ENCODE measurements around the gene MAP4.

Gene MAP4

GRCh38 chr3:47896736-47897135 lies 119.5 kb downstream of the MAP4 start:
- Histone ChIP-seq H2BK12ac (ENCODE audit: low read length) (no peak overlapping the region), H3K4ac (ENCODE audit: low read depth, low read length) (no peak overlapping the region), H2BK5ac (ENCODE audit: low read depth, low read length, poor library complexity) (no peak overlapping the region), H3K9me3 (ENCODE audit: insufficient read depth, low read depth, low read length) (no peaks in the 10 kb centered on the region), H2AK5ac (ENCODE audit: low read length) (no peak overlapping the region), H3K27ac (ENCODE audit: low read depth, low read length) (no peak overlapping the region), H3K9ac (ENCODE audit: low read length) (no peak overlapping the region), H4K8ac (ENCODE audit: low read depth, low read length) (no peak overlapping the region), H3K36me3 (ENCODE audit: control insufficient read depth in 1 of 2, insufficient read depth in 2 of 2, low read length in 2 of 2) (peaks cover 13 to 17% of the 10 kb centered on the region in 2 experiments), H4K91ac (ENCODE audit: low read depth, low read length) (no peak overlapping the region), H4K12ac (ENCODE audit: low read depth, low read length) (no peak overlapping the region), H3K18ac (ENCODE audit: low read length) (no peak overlapping the region), H3K4me3 (ENCODE audit: low read depth, low read length) (no peak overlapping the region), H2BK120ac (ENCODE audit: insufficient read depth, low read length, poor library complexity) (no peak overlapping the region), H3K79me2 (ENCODE audit: control insufficient read depth, insufficient read depth, low read length, poor library complexity) (no peaks in the 10 kb centered on the region), H3K27me3 (ENCODE audit: insufficient read depth, low read length) (no peaks in the 10 kb centered on the region), H3K23ac (ENCODE audit: low read length) (no peak overlapping the region), H3K79me1 (ENCODE audit: low read length) (no peaks in the 10 kb centered on the region), H2AFZ (ENCODE audit: insufficient read depth, low read length, poor library complexity) (no peak overlapping the region), H3K14ac (ENCODE audit: low read length) (no peak overlapping the region), H3K4me2 (ENCODE audit: low read length) (no peak overlapping the region), H3K4me1 (ENCODE audit: control insufficient read depth in 1 of 2, insufficient read depth in 2 of 2, low read length in 2 of 2) (peaks cover 0 to 4% of the 10 kb centered on the region in 2 experiments)
- DNase-seq: no peak
- WGBS (ENCODE audit: extremely low coverage, insufficient coverage, insufficient read length): no CpG with 5 or more reads among the region's 3 CpGs

- Histone ChIP-seq H3K4me3 (ENCODE audit: low read depth, low read length) (no peak overlapping the region), H3K36me3 (ENCODE audit: control insufficient read depth in 1 of 2, insufficient read depth in 2 of 2, low read length in 2 of 2) (peaks cover 18 to 27% of the 10 kb centered on the region in 2 experiments), H4K91ac (ENCODE audit: low read depth, low read length) (no peak overlapping the region), H3K27me3 (ENCODE audit: insufficient read depth, low read length) (no peaks in the 10 kb centered on the region), H3K14ac (ENCODE audit: low read length) (no peak overlapping the region), H3K4ac (ENCODE audit: low read depth, low read length) (no peak overlapping the region), H2AFZ (ENCODE audit: insufficient read depth, low read length, poor library complexity) (no peak overlapping the region), H3K4me1 (ENCODE audit: control insufficient read depth in 1 of 2, insufficient read depth in 2 of 2, low read length in 2 of 2) (peaks cover 0 to 4% of the 10 kb centered on the region in 2 experiments), H3K27ac (ENCODE audit: low read depth, low read length) (no peak overlapping the region), H2BK5ac (ENCODE audit: low read depth, low read length, poor library complexity) (no peak overlapping the region), H4K8ac (ENCODE audit: low read depth, low read length) (no peak overlapping the region), H3K18ac (ENCODE audit: low read length) (no peak overlapping the region), H4K12ac (ENCODE audit: low read depth, low read length) (no peak overlapping the region), H3K9me3 (ENCODE audit: insufficient read depth, low read depth, low read length) (no peaks in the 10 kb centered on the region), H3K79me1 (ENCODE audit: low read length) (no peaks in the 10 kb centered on the region), H2AK5ac (ENCODE audit: low read length) (no peak overlapping the region), H3K4me2 (ENCODE audit: low read length) (no peak overlapping the region), H3K23ac (ENCODE audit: low read length) (no peak overlapping the region), H2BK12ac (ENCODE audit: low read length) (no peak overlapping the region), H2BK120ac (ENCODE audit: insufficient read depth, low read length, poor library complexity) (no peak overlapping the region), H3K79me2 (ENCODE audit: control insufficient read depth, insufficient read depth, low read length, poor library complexity) (no peaks in the 10 kb centered on the region), H3K9ac (ENCODE audit: low read length) (no peak overlapping the region)
- WGBS (ENCODE audit: extremely low coverage, insufficient coverage, insufficient read length): no CpG with 5 or more reads among the region's 3 CpGs
- no peak for DNase-seq
Measured at GRCh38 chr3:47895241-47895640, 121.0 kb downstream of the MAP4 start.

DNA sequence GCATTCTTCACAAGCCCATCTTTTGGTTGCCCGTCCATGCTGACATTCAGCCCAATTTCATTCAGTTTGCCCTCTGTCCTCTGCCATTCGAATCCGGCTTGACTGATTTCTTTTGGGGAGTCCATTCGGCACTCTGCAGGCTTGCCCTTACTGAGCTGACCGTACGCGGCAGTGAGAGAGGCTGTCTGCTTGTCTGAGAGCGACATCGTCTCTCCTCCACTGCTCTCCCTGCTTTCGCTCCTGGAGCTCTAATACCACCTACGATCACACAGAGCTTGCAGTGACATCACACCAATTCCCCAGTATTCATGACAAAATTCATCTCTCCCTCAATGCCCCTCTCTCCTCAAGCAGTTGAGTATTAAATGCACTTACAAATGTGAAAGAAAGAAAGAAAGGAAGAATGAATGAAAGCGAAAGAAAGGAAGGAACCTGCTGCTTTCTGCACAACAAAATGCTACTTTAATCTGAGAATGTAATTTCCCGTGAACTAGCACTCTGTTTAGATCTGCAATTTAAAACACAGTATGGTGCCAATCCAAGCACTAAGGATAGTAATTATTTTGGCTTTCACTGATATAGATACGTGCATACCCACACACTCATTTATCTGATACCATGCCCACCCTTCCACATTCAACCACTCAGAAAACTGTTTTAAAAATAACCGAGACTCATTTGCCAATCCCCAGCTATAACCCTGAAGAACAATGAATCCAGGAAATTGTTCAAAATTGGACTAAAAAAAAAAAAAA lies 123.8 kb downstream of the MAP4 start:
- no peaks in the 10 kb centered on the region for H3K79me2 ChIP-seq (ENCODE audit: control insufficient read depth, insufficient read depth, low read length, poor library complexity)

GRCh38 chr3:47891613-47892005 lies 124.6 kb downstream of the MAP4 start:
- no peaks in the 10 kb centered on the region for H3K4me1 ChIP-seq (ENCODE audit: control insufficient read depth in 1 of 2, insufficient read depth in 2 of 2, low read length in 2 of 2)
- no peak overlapping the region for H4K91ac ChIP-seq (ENCODE audit: low read depth, low read length)
- H3K27ac ChIP-seq (ENCODE audit: low read depth, low read length): no peak overlapping the region
- H3K4ac ChIP-seq (ENCODE audit: low read depth, low read length): no peak overlapping the region
- WGBS (ENCODE audit: extremely low coverage, insufficient coverage, insufficient read length): no CpG with 5 or more reads among the region's 3 CpGs
- no peak overlapping the region for H4K12ac ChIP-seq (ENCODE audit: low read depth, low read length)
- H3K23ac ChIP-seq (ENCODE audit: low read length): no peak overlapping the region
- H2AK5ac ChIP-seq (ENCODE audit: low read length): no peak overlapping the region
- H3K27me3 ChIP-seq (ENCODE audit: insufficient read depth, low read length): no peaks in the 10 kb centered on the region
- no peak overlapping the region for H3K14ac ChIP-seq (ENCODE audit: low read length)
- H3K79me1 ChIP-seq (ENCODE audit: low read length): no peaks in the 10 kb centered on the region
- H2BK120ac ChIP-seq (ENCODE audit: insufficient read depth, low read length, poor library complexity): no peak overlapping the region
- no peak overlapping the region for H3K4me3 ChIP-seq (ENCODE audit: low read depth, low read length)
- H3K36me3 ChIP-seq (ENCODE audit: control insufficient read depth in 1 of 2, insufficient read depth in 2 of 2, low read length in 2 of 2): peaks cover 15 to 27% of the 10 kb centered on the region in 2 experiments
- no peak overlapping the region for H3K4me2 ChIP-seq (ENCODE audit: low read length)
- DNase-seq: no peak
- H4K8ac ChIP-seq (ENCODE audit: low read depth, low read length): no peak overlapping the region
- H2BK5ac ChIP-seq (ENCODE audit: low read depth, low read length, poor library complexity): no peak overlapping the region
- H3K18ac ChIP-seq (ENCODE audit: low read length): no peak overlapping the region
- H3K9ac ChIP-seq (ENCODE audit: low read length): no peak overlapping the region
- H3K79me2 ChIP-seq (ENCODE audit: control insufficient read depth, insufficient read depth, low read length, poor library complexity): no peaks in the 10 kb centered on the region
- no peak overlapping the region for H2AFZ ChIP-seq (ENCODE audit: insufficient read depth, low read length, poor library complexity)
- no peaks in the 10 kb centered on the region for H3K9me3 ChIP-seq (ENCODE audit: insufficient read depth, low read depth, low read length)
- no peak overlapping the region for H2BK12ac ChIP-seq (ENCODE audit: low read length)

More for the DNA sequence above, 123.8 kb downstream of the MAP4 start:
- Histone ChIP-seq H2BK120ac (ENCODE audit: insufficient read depth, low read length, poor library complexity) (no peak overlapping the region), H3K14ac (ENCODE audit: low read length) (no peak overlapping the region), H4K91ac (ENCODE audit: low read depth, low read length) (no peak overlapping the region), H3K79me1 (ENCODE audit: low read length) (no peaks in the 10 kb centered on the region), H3K27ac (ENCODE audit: low read depth, low read length) (no peak overlapping the region), H4K8ac (ENCODE audit: low read depth, low read length) (no peak overlapping the region), H4K12ac (ENCODE audit: low read depth, low read length) (no peak overlapping the region), H3K23ac (ENCODE audit: low read length) (no peak overlapping the region), H3K27me3 (ENCODE audit: insufficient read depth, low read length) (no peaks in the 10 kb centered on the region), H2BK5ac (ENCODE audit: low read depth, low read length, poor library complexity) (no peak overlapping the region), H2AFZ (ENCODE audit: insufficient read depth, low read length, poor library complexity) (no peak overlapping the region), H3K4ac (ENCODE audit: low read depth, low read length) (no peak overlapping the region), H3K18ac (ENCODE audit: low read length) (no peak overlapping the region), H3K9me3 (ENCODE audit: insufficient read depth, low read depth, low read length) (no peaks in the 10 kb centered on the region), H3K36me3 (ENCODE audit: control insufficient read depth in 1 of 2, insufficient read depth in 2 of 2, low read length in 2 of 2) (peaks cover 15 to 26% of the 10 kb centered on the region in 2 experiments), H2BK12ac (ENCODE audit: low read length) (no peak overlapping the region), H3K4me3 (ENCODE audit: low read depth, low read length) (no peak overlapping the region), H3K4me2 (ENCODE audit: low read length) (no peak overlapping the region), H2AK5ac (ENCODE audit: low read length) (no peak overlapping the region), H3K4me1 (ENCODE audit: control insufficient read depth in 1 of 2, insufficient read depth in 2 of 2, low read length in 2 of 2) (no peaks in the 10 kb centered on the region), H3K9ac (ENCODE audit: low read length) (no peak overlapping the region)
- WGBS (ENCODE audit: extremely low coverage, insufficient coverage, insufficient read length): no CpG with 5 or more reads among the region's 15 CpGs
- DNase-seq: no peak

Measured in trophoblast cell (in vitro differentiated cells and primary cell).